K562 (cell line): ENCODE results near the gene SLC3A2. TPM values are rescaled to one million over a fixed set of nuclear protein-coding genes. Genes with fewer than 3 reads are reported as not detected.
A peak's percentile ranks its signal among the peaks of the same experiment; 100 is the strongest.

ENCODE experiments used
- ARID3A ChIP-seq: IDR thresholded peaks from 2 replicates; pipeline ENCODE4 v1.6.1; 2012; ENCODE audit warnings: low read depth, low read length, improper control_type of control experiment, borderline replicate concordance
- ASH1L ChIP-seq: fragments of 450-650 bp; IDR thresholded peaks from 2 replicates; pipeline ENCODE4 v1.6.1; 2018; ENCODE audit warnings: borderline replicate concordance, mild to moderate bottlenecking, low read depth; ENCODE audit not compliant: partially characterized antibody
- EP300 ChIP-seq: IDR thresholded peaks from 2 replicates; pipeline ENCODE4 v1.6.1; 2012; ENCODE audit warnings: low read length, improper control_type of control experiment
- FOXJ2 ChIP-seq: fragments of 200-800 bp; sonication (Bioruptor generic); IDR thresholded peaks from 2 replicates; pipeline ENCODE4 v1.6.1; 2016; ENCODE audit warnings: missing genetic modification characterization, missing compliant biosample characterization
- HMG20A ChIP-seq: fragments of 450-650 bp; formaldehyde crosslinking; conservative IDR thresholded peaks from 2 replicates; pipeline ENCODE4 v1.4.0; 2020; ENCODE audit warnings: mild to moderate bottlenecking, mixed read lengths
- KDM5B ChIP-seq: fragments of 200-600 bp; sonication (generic); IDR thresholded peaks from 2 replicates; pipeline ENCODE4 v1.6.1; 2012; ENCODE audit warnings: low read depth, mild to moderate bottlenecking, moderate library complexity, low read length, control low read depth, inconsistent platforms; ENCODE audit not compliant: insufficient replicate concordance
- MCM3 ChIP-seq: fragments of 450-650 bp; IDR thresholded peaks from 2 replicates; pipeline ENCODE4 v1.6.1; 2016
- MXI1 ChIP-seq: IDR thresholded peaks from 2 replicates; pipeline ENCODE4 v1.6.1; 2011; ENCODE audit warnings: low read depth, mild to moderate bottlenecking, improper control_type of control experiment, low read length
- PHB2 ChIP-seq: fragments of 450-650 bp; IDR thresholded peaks from 2 replicates; pipeline ENCODE4 v1.6.1; 2017; ENCODE audit warnings: low read depth
- POLR2A ChIP-seq: fragments of 450-650 bp; conservative IDR thresholded peaks from 2 replicates; pipeline ENCODE4 v1.6.1; 2016
- ZFP1 ChIP-seq: fragments of 450-650 bp; formaldehyde crosslinking; IDR thresholded peaks from 2 replicates; pipeline ENCODE4 v1.4.0; 2020; ENCODE audit warnings: mild to moderate bottlenecking, mixed read lengths
- ZNF212 ChIP-seq: fragments of 450-650 bp; formaldehyde crosslinking; IDR thresholded peaks from 2 replicates; pipeline ENCODE4 v1.4.0; 2020; ENCODE audit warnings: mild to moderate bottlenecking
- ZNF316 ChIP-seq: fragments of 450-650 bp; IDR thresholded peaks from 2 replicates; pipeline ENCODE4 v1.6.1; 2016
- ZNF507 ChIP-seq: conservative IDR thresholded peaks from 2 replicates; pipeline ENCODE4 v1.6.1; 2017; ENCODE audit warnings: missing genetic modification characterization, missing compliant biosample characterization
- ZNF592 ChIP-seq: fragments of 450-650 bp; IDR thresholded peaks from 2 replicates; pipeline ENCODE4 v1.6.1; 2017; ENCODE audit warnings: antibody characterized with exemption, mild to moderate bottlenecking
- polyA plus RNA-seq, 8 experiments: library from polyadenylated mRNA; depleted of rRNA in 4 of 8; stranded (reverse) in 5 of 8; unstranded in 3 of 8; fragments of >200 nt; fragmentation: Nextera tagmentation in 2 of 8; fragmentation: Illumina TruSeq in 1 of 8; extraction: Ambion mirVana in 2 of 8; extraction: Trizol in 1 of 8; gene quantifications; 2 replicates each; pipeline versions ENCODE4 v1.2.1 to v1.2.3, GENCODE V29; 2011 to 2014; ENCODE audit warnings: inconsistent platforms in 1 of 8, missing spikeins in 1 of 8
- total RNA-seq, 7 experiments: library from RNA; depleted of rRNA in 6 of 7; stranded (reverse); fragments of >200 nt in 6 of 7; fragmentation: Illumina TruSeq in 2 of 7; extraction: Trizol in 2 of 7; gene quantifications; 2 replicates each; pipeline versions ENCODE4 v1.2.1 to v1.2.3, GENCODE V29; 2011 to 2021; ENCODE audit warnings: low replicate concordance in 1 of 7
- TF ChIP-seq, protein P1 (sequence below), 2 experiments: IDR thresholded peaks; 2 replicates each; pipeline ENCODE4 v1.6.1; 2012; ENCODE audit warnings: improper control_type of control experiment in 2 of 2, low read depth in 2 of 2, low read length in 2 of 2, borderline replicate concordance in 1 of 2
- TF ChIP-seq, protein P2 (sequence below): fragments of 250-450 bp; sonication (Bioruptor Pico); IDR thresholded peaks from 2 replicates; pipeline ENCODE4 v1.4.0; 2020; ENCODE audit warnings: mild to moderate bottlenecking, moderate library complexity, borderline replicate concordance

Gene SLC3A2
- total and polyA plus RNA-seq, 9 of the 15 experiments (the other 6 are each of a cell fraction or from before 2014, with no cell fraction given) = 20.0 to 296 (median 214) TPM

GRCh38 chr11:62831520-62832335 lies 49.0 kb upstream of the SLC3A2 start, which contains the start of gene STX5 (continued):
- no peak for TF ChIP-seq ZNF592
- TF ChIP-seq HMG20A (CRISPR knock-in tag) = no peak
- no peak for TF ChIP-seq ZFP1 (CRISPR knock-in tag)
- no peak for TF ChIP-seq FOXJ2
- no peak for TF ChIP-seq MCM3
- no peak for TF ChIP-seq ZNF507 (tag)
- TF ChIP-seq, protein P1, sequence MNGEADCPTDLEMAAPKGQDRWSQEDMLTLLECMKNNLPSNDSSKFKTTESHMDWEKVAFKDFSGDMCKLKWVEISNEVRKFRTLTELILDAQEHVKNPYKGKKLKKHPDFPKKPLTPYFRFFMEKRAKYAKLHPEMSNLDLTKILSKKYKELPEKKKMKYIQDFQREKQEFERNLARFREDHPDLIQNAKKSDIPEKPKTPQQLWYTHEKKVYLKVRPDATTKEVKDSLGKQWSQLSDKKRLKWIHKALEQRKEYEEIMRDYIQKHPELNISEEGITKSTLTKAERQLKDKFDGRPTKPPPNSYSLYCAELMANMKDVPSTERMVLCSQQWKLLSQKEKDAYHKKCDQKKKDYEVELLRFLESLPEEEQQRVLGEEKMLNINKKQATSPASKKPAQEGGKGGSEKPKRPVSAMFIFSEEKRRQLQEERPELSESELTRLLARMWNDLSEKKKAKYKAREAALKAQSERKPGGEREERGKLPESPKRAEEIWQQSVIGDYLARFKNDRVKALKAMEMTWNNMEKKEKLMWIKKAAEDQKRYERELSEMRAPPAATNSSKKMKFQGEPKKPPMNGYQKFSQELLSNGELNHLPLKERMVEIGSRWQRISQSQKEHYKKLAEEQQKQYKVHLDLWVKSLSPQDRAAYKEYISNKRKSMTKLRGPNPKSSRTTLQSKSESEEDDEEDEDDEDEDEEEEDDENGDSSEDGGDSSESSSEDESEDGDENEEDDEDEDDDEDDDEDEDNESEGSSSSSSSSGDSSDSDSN (IDR thresholded peaks at IDR 0.05; ENCODE audit: borderline replicate concordance in 1 of 2, low read depth in 2 of 2, low read length in 2 of 2) = no peak
- peak; percentile 94 for TF ChIP-seq ASH1L
- TF ChIP-seq ZNF316 = peak; percentile 41; the same call in 1 of the 2 replicates
- peak; percentile 92 for TF ChIP-seq POLR2A
- TF ChIP-seq PHB2 = no peak
- TF ChIP-seq MXI1 = no peak
- TF ChIP-seq ZNF212 = no peak
- no peak for TF ChIP-seq EP300
- peak; percentile 56 for TF ChIP-seq KDM5B
- TF ChIP-seq, protein P2, sequence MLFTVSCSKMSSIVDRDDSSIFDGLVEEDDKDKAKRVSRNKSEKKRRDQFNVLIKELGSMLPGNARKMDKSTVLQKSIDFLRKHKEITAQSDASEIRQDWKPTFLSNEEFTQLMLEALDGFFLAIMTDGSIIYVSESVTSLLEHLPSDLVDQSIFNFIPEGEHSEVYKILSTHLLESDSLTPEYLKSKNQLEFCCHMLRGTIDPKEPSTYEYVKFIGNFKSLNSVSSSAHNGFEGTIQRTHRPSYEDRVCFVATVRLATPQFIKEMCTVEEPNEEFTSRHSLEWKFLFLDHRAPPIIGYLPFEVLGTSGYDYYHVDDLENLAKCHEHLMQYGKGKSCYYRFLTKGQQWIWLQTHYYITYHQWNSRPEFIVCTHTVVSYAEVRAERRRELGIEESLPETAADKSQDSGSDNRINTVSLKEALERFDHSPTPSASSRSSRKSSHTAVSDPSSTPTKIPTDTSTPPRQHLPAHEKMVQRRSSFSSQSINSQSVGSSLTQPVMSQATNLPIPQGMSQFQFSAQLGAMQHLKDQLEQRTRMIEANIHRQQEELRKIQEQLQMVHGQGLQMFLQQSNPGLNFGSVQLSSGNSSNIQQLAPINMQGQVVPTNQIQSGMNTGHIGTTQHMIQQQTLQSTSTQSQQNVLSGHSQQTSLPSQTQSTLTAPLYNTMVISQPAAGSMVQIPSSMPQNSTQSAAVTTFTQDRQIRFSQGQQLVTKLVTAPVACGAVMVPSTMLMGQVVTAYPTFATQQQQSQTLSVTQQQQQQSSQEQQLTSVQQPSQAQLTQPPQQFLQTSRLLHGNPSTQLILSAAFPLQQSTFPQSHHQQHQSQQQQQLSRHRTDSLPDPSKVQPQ (CRISPR knock-in tag) = no peak
- TF ChIP-seq ARID3A = peak; percentile 52; the same call in 1 of the 2 replicates
